Endothelial cell (in vitro differentiated cells): ENCODE results near the gene SYPL1. TPM values are rescaled to one million over a fixed set of nuclear protein-coding genes. Genes with fewer than 3 reads are reported as not detected.
A peak's percentile ranks its signal among the peaks of the same experiment; 100 is the strongest.

Source experiments
- DNase-seq: peaks from one replicate; pipeline ENCODE4 v3.0.0; 2021; ENCODE audit warnings: low spot score
- H3K27ac Mint-ChIP-seq: one replicate; pipeline ENCODE4 v1.8.0; 2021; ENCODE audit warnings: mixed read lengths, inconsistent platforms; ENCODE audit not compliant: unreplicated experiment
- H3K27me3 Mint-ChIP-seq: one replicate; pipeline ENCODE4 v1.8.0; 2021; ENCODE audit warnings: mild to moderate bottlenecking, moderate library complexity, mixed read lengths, inconsistent platforms; ENCODE audit not compliant: unreplicated experiment
- H3K36me3 Mint-ChIP-seq: one replicate; pipeline ENCODE4 v1.8.0; 2021; ENCODE audit warnings: mild to moderate bottlenecking, low read depth, mixed read lengths, inconsistent platforms; ENCODE audit not compliant: unreplicated experiment
- H3K4me1 Mint-ChIP-seq: one replicate; pipeline ENCODE4 v1.8.0; 2021; ENCODE audit warnings: mild to moderate bottlenecking, mixed read lengths, inconsistent platforms; ENCODE audit not compliant: unreplicated experiment
- H3K4me3 Mint-ChIP-seq: one replicate; pipeline ENCODE4 v1.8.0; 2021; ENCODE audit warnings: mild to moderate bottlenecking, mixed read lengths, inconsistent platforms; ENCODE audit not compliant: unreplicated experiment
- H3K9me3 Mint-ChIP-seq: one replicate; pipeline ENCODE4 v1.8.0; 2021; ENCODE audit warnings: mixed read lengths, inconsistent platforms; ENCODE audit not compliant: unreplicated experiment
- CTCF ChIP-seq: fragments of 200-600 bp; sonication (generic); IDR thresholded peaks from one replicate; pipeline ENCODE4 v1.5.0; 2021; ENCODE audit warnings: antibody characterized with exemption; ENCODE audit not compliant: unreplicated experiment
- total RNA-seq: library from RNA; stranded (reverse); fragmentation: NEBNext Ultra II Directional; extraction: Animal tissue kit (Norgen Biotek cat#: 25700); gene quantifications from one replicate; pipeline ENCODE4 v1.2.1, GENCODE V29; 2021; ENCODE audit not compliant: unreplicated experiment

SYPL1 gene
- total RNA-seq, 1 donor from 2014 or later = 92.7 TPM

GRCh38 chr7:106050746-106051117 is 61.4 kb downstream of the SYPL1 start:
- no peaks in the 10 kb centered on the region for H3K36me3 Mint-ChIP-seq
- DNase-seq = no peak
- H3K9me3 Mint-ChIP-seq = no peaks in the 10 kb centered on the region
- no peak overlapping the region for H3K4me3 Mint-ChIP-seq
- H3K27me3 Mint-ChIP-seq = no peaks in the 10 kb centered on the region
- no peak for TF ChIP-seq CTCF
- H3K4me1 Mint-ChIP-seq = peaks cover 2% of the 10 kb centered on the region
- no peak overlapping the region for H3K27ac Mint-ChIP-seq

- DNase-seq = peak; percentile 49
- H3K4me3 Mint-ChIP-seq = no peak overlapping the region
- peaks cover 2% of the 10 kb centered on the region for H3K4me1 Mint-ChIP-seq
- H3K27ac Mint-ChIP-seq = no peak overlapping the region
- no peaks in the 10 kb centered on the region for H3K36me3 Mint-ChIP-seq
- TF ChIP-seq CTCF = no peak
- H3K9me3 Mint-ChIP-seq = no peaks in the 10 kb centered on the region
- no peaks in the 10 kb centered on the region for H3K27me3 Mint-ChIP-seq
Measured at GRCh38 chr7:106050002-106050745, 61.9 kb downstream of the SYPL1 start.

GRCh38 chr7:106049139-106049752 is 62.9 kb downstream of the SYPL1 start:
- no peak overlapping the region for H3K4me3 Mint-ChIP-seq
- H3K4me1 Mint-ChIP-seq = no peaks in the 10 kb centered on the region
- H3K27me3 Mint-ChIP-seq = no peaks in the 10 kb centered on the region
- H3K9me3 Mint-ChIP-seq = no peaks in the 10 kb centered on the region
- no peak for TF ChIP-seq CTCF
- no peak overlapping the region for H3K27ac Mint-ChIP-seq
- DNase-seq = no peak
- no peaks in the 10 kb centered on the region for H3K36me3 Mint-ChIP-seq

GRCh38 chr7:106048706-106049020 is 63.4 kb downstream of the SYPL1 start:
- no peak for DNase-seq
- no peaks in the 10 kb centered on the region for H3K4me1 Mint-ChIP-seq
- no peaks in the 10 kb centered on the region for H3K9me3 Mint-ChIP-seq
- H3K36me3 Mint-ChIP-seq = no peaks in the 10 kb centered on the region
- no peak overlapping the region for H3K27ac Mint-ChIP-seq
- H3K27me3 Mint-ChIP-seq = no peaks in the 10 kb centered on the region
- no peak for TF ChIP-seq CTCF
- no peak overlapping the region for H3K4me3 Mint-ChIP-seq

GRCh38 chr7:106047818-106048705 is 64.0 kb downstream of the SYPL1 start:
- H3K9me3 Mint-ChIP-seq = no peaks in the 10 kb centered on the region
- no peak for TF ChIP-seq CTCF
- no peak overlapping the region for H3K4me3 Mint-ChIP-seq

More at GRCh38 chr7:106047818-106048705, 64.0 kb downstream of the SYPL1 start:
- H3K27me3 Mint-ChIP-seq = no peaks in the 10 kb centered on the region
- H3K36me3 Mint-ChIP-seq = no peaks in the 10 kb centered on the region
- no peak overlapping the region for H3K27ac Mint-ChIP-seq
- no peak for DNase-seq
- no peaks in the 10 kb centered on the region for H3K4me1 Mint-ChIP-seq
